K562 (cell line): ENCODE measurements around the gene MASP1. TPM values are rescaled to one million over a fixed set of nuclear protein-coding genes. Genes with fewer than 3 reads are reported as not detected.

Experiments used
- ATAC-seq: fragments of 200-7000 bp; cut with Tn5 transposase; 3 replicates; pipeline ENCODE4 v1.9.1; 2020; ENCODE audit warnings: moderate library complexity
- BruUV-seq: library from RNA; stranded (reverse); fragments of 400-500 nt; replicated peaks from 2 replicates; lab custom pipeline; 2021; lab: Mats Ljungman, UMichigan
- CTCF ChIA-PET: fragments of 300-600 bp; formaldehyde crosslinking; extraction: SDS; loops from one replicate; lab custom pipeline; 2021; ENCODE audit warnings: low intra/inter-chr PET ratio; lab: Yijun Ruan, JAX
- POLR2A ChIA-PET: fragments of 300-600, 350-650 bp; sonication (Branson Sonifier 250); formaldehyde crosslinking; extraction: SDS; loops from one replicate; lab custom pipeline; 2021; ENCODE audit warnings: antibody characterized with exemption, inconsistent platforms; lab: Yijun Ruan, JAX
- DNase-seq, 4 experiments: peaks; one replicate each; pipeline versions ENCODE4 v3.0.0 to v3.0.0-alpha.2; 2011 to 2018; ENCODE audit warnings: low spot score in 3 of 4, mixed read lengths in 3 of 4; ENCODE audit errors: extremely low read depth in 1 of 4
- FAIRE-seq: peaks from 2 replicates; lab custom pipeline; 2011; peaks lifted over from hg19 to GRCh38; lab: Jason Lieb, UNC
- H2AFZ ChIP-seq: 2 replicates; pipeline ENCODE4 v1.6.0; 2011; ENCODE audit warnings: low read depth, low read length, control low read depth, inconsistent platforms
- H3K27ac ChIP-seq: fragments of 200-600 bp; 3 replicates; pipeline ENCODE4 v1.8.0; 2011; ENCODE audit warnings: low read depth, mild to moderate bottlenecking, control low read depth, inconsistent platforms, low read length, moderate library complexity, mixed read lengths; ENCODE audit errors: extremely low read depth
- H3K27me3 ChIP-seq, 2 experiments: fragments of 300-600 bp in 1 of 2; 2 replicates in 1 of 2; 3 replicates in 1 of 2; pipeline versions ENCODE4 v1.6.0 to v1.8.0; 2011; ENCODE audit warnings: inconsistent platforms in 2 of 2, low read length in 2 of 2, mild to moderate bottlenecking in 1 of 2, mixed read lengths in 1 of 2, moderate library complexity in 1 of 2; ENCODE audit not compliant: control insufficient read depth in 2 of 2, insufficient read depth in 2 of 2
- H3K36me3 ChIP-seq: fragments of 300-600 bp; 3 replicates; pipeline ENCODE4 v1.8.0; 2011; ENCODE audit warnings: mild to moderate bottlenecking, low read length, inconsistent platforms; ENCODE audit not compliant: control insufficient read depth, insufficient read depth
- H3K4me1 ChIP-seq, 2 experiments: fragments of 200-600 bp in 1 of 2; replicated peaks in 1 of 2; 2 replicates in 1 of 2; 3 replicates in 1 of 2; pipeline versions ENCODE4 v1.5.1 to v1.8.0; 2011; ENCODE audit warnings: inconsistent platforms in 2 of 2, low read length in 2 of 2, mild to moderate bottlenecking in 1 of 2, mixed read lengths in 1 of 2, moderate library complexity in 1 of 2; ENCODE audit not compliant: control insufficient read depth in 2 of 2, insufficient read depth in 2 of 2
- H3K4me2 ChIP-seq: 2 replicates; pipeline ENCODE4 v1.6.1; 2011; ENCODE audit warnings: low read length, control low read depth, inconsistent platforms, mixed read lengths; ENCODE audit not compliant: insufficient read depth
- H3K4me3 ChIP-seq: fragments of 200-600 bp; sonication (generic), shearing (Covaris generic); 2 replicates; pipeline ENCODE4 v1.5.1; 2016; ENCODE audit warnings: control low read depth, inconsistent platforms
- H3K79me2 ChIP-seq: fragments of 200-600 bp; 3 replicates; pipeline ENCODE4 v1.8.0; 2011; ENCODE audit warnings: low read length, inconsistent platforms; ENCODE audit not compliant: control insufficient read depth, insufficient read depth
- H3K9ac ChIP-seq, 2 experiments: 2 replicates each; pipeline versions ENCODE4 v1.6.0 to v1.6.1; 2011; ENCODE audit warnings: low read depth in 2 of 2, low read length in 2 of 2, control low read depth in 1 of 2, inconsistent platforms in 1 of 2, mild to moderate bottlenecking in 1 of 2, mixed read lengths in 1 of 2; ENCODE audit not compliant: insufficient read depth in 1 of 2
- H3K9me1 ChIP-seq: one replicate; pipeline ENCODE4 v1.6.0; 2011; ENCODE audit warnings: inconsistent platforms, mild to moderate bottlenecking, low read length, moderate library complexity; ENCODE audit not compliant: control insufficient read depth, insufficient read depth
- H3K9me3 ChIP-seq: replicated peaks from 2 replicates; pipeline ENCODE4 v1.5.1; 2011; ENCODE audit warnings: low read depth, low read length, inconsistent platforms; ENCODE audit not compliant: control insufficient read depth, insufficient read depth
- H4K20me1 ChIP-seq: replicated peaks from 2 replicates; pipeline ENCODE4 v1.6.1; 2011; ENCODE audit warnings: low read length, inconsistent platforms, mixed read lengths; ENCODE audit not compliant: control insufficient read depth, insufficient read depth
- BRD4 ChIP-seq: fragments of 200-600 bp; sonication (generic); IDR thresholded peaks from 2 replicates; pipeline ENCODE4 v1.6.1; 2017; ENCODE audit warnings: inconsistent platforms
- CEBPG ChIP-seq, 3 experiments: fragments of 200-800 bp in 1 of 3; sonication (Bioruptor generic) in 1 of 3; sonication (generic) in 1 of 3; formaldehyde crosslinking in 1 of 3; IDR thresholded peaks in 2 of 3; conservative IDR thresholded peaks in 1 of 3; 2 replicates each; pipeline versions ENCODE4 v1.6.1 to v1.8.0; 2016 to 2022; ENCODE audit warnings: missing compliant biosample characterization in 2 of 3, missing genetic modification characterization in 2 of 3, mild to moderate bottlenecking in 1 of 3, missing genetic modification reagents in 1 of 3
- CHCHD3 ChIP-seq: fragments of 250-450 bp; sonication (Bioruptor Pico); IDR thresholded peaks from 2 replicates; pipeline ENCODE4 v2.1.2; 2022; ENCODE audit warnings: mild to moderate bottlenecking
- CHD2 ChIP-seq: IDR thresholded peaks from 2 replicates; pipeline ENCODE4 v1.6.1; 2011; ENCODE audit warnings: low read depth, low read length
- DNMT1 ChIP-seq: fragments of 450-650 bp; IDR thresholded peaks from 2 replicates; pipeline ENCODE4 v1.6.1; 2016; ENCODE audit warnings: antibody characterized with exemption, mild to moderate bottlenecking
- EGR1 ChIP-seq: fragments of 450-650 bp; conservative IDR thresholded peaks from 2 replicates; pipeline ENCODE4 v1.6.1; 2017; ENCODE audit warnings: mild to moderate bottlenecking
- EWSR1 ChIP-seq: fragments of 450-650 bp; IDR thresholded peaks from 2 replicates; pipeline ENCODE4 v1.6.1; 2018; ENCODE audit warnings: borderline replicate concordance, mild to moderate bottlenecking, low read depth, moderate library complexity; ENCODE audit not compliant: partially characterized antibody
- FOXJ3 ChIP-seq: sonication (generic); formaldehyde crosslinking; IDR thresholded peaks from 2 replicates; pipeline ENCODE4 v1.4.0; 2020; ENCODE audit warnings: mild to moderate bottlenecking, missing genetic modification reagents
- HDAC2 ChIP-seq: fragments of 450-650 bp; IDR thresholded peaks from 2 replicates; pipeline ENCODE4 v1.6.1; 2016; ENCODE audit warnings: mild to moderate bottlenecking
- MAZ ChIP-seq, 2 experiments: fragments of 450-650 bp in 1 of 2; sonication (generic) in 1 of 2; formaldehyde crosslinking; IDR thresholded peaks in 1 of 2; conservative IDR thresholded peaks in 1 of 2; 2 replicates each; pipeline versions ENCODE4 v1.4.0 to v1.5.0; 2020; ENCODE audit warnings: mild to moderate bottlenecking in 1 of 2, missing genetic modification reagents in 1 of 2
- NFRKB ChIP-seq: fragments of 450-650 bp; IDR thresholded peaks from 2 replicates; pipeline ENCODE4 v1.6.1; 2016; ENCODE audit warnings: low read depth
- RFX1 ChIP-seq: fragments of 450-650 bp; IDR thresholded peaks from 2 replicates; pipeline ENCODE4 v1.6.1; 2016; ENCODE audit warnings: mild to moderate bottlenecking, moderate library complexity
- SRSF7 ChIP-seq: fragments of 200-400 bp; formaldehyde crosslinking; optimal IDR thresholded peaks from 2 replicates; pipeline ENCODE3; 2017; ENCODE audit warnings: mild to moderate bottlenecking, low read depth, low read length
- TEAD4 ChIP-seq, 2 experiments: sonication (generic) in 1 of 2; formaldehyde crosslinking in 1 of 2; IDR thresholded peaks; 2 replicates each; pipeline versions ENCODE4 v1.6.1 to v1.8.0; 2012 to 2022; ENCODE audit warnings: borderline replicate concordance in 1 of 2, inconsistent platforms in 1 of 2, low read length in 1 of 2, mild to moderate bottlenecking in 1 of 2, missing genetic modification reagents in 1 of 2
- ZNF124 ChIP-seq: sonication (generic); formaldehyde crosslinking; IDR thresholded peaks from 2 replicates; pipeline ENCODE4 v1.8.1; 2022; ENCODE audit warnings: missing genetic modification reagents
- ZNF23 ChIP-seq: fragments of 250-450 bp; sonication (Bioruptor Pico); IDR thresholded peaks from 2 replicates; pipeline ENCODE4 v1.4.0; 2020; ENCODE audit warnings: mild to moderate bottlenecking
- ZNF274 ChIP-seq: IDR thresholded peaks from 2 replicates; pipeline ENCODE4 v1.6.1; 2011; ENCODE audit warnings: low read depth, mild to moderate bottlenecking, low read length, moderate library complexity, borderline replicate concordance
- ZNF41 ChIP-seq: fragments of 250-450 bp; sonication (Bioruptor Pico); conservative IDR thresholded peaks from 2 replicates; pipeline ENCODE4 v1.4.0; 2020; ENCODE audit warnings: mild to moderate bottlenecking
- ZNF57 ChIP-seq: fragments of 450-650 bp; formaldehyde crosslinking; IDR thresholded peaks from 2 replicates; pipeline ENCODE4 v1.4.0; 2020; ENCODE audit warnings: mild to moderate bottlenecking, moderate library complexity
- WGBS: fragments of 100-300 bp; shearing (Covaris generic); methylation state at CpG from one replicate; pipeline ENCODE4 v1.1.6; 2016; ENCODE audit warnings: low coverage, mixed read lengths; ENCODE audit not compliant: insufficient coverage; ENCODE audit errors: missing lambda C conversion rate; 5-methylcytosine and 5-hydroxymethylcytosine counted together
- in situ Hi-C: fragments of 300-500 bp; cut with MboI; formaldehyde crosslinking; loops from 4 replicates; pipeline ENCODE4 v1.15.0; 2018; ENCODE audit warnings: inconsistent platforms, mixed read lengths
- intact Hi-C: fragments of 100-400 bp; cut with micrococcal nuclease; formaldehyde crosslinking; loops from 2 replicates; pipeline ENCODE4 v1.14.2; 2022
- polyA plus RNA-seq, 8 experiments: library from polyadenylated mRNA; depleted of rRNA in 4 of 8; stranded (reverse) in 5 of 8; unstranded in 3 of 8; fragments of >200 nt; fragmentation: Nextera tagmentation in 2 of 8; fragmentation: Illumina TruSeq in 1 of 8; extraction: Ambion mirVana in 2 of 8; extraction: Trizol in 1 of 8; gene quantifications; 2 replicates each; pipeline versions ENCODE4 v1.2.1 to v1.2.3, GENCODE V29; 2011 to 2014; ENCODE audit warnings: inconsistent platforms in 1 of 8, missing spikeins in 1 of 8
- total RNA-seq, 7 experiments: library from RNA; depleted of rRNA in 6 of 7; stranded (reverse); fragments of >200 nt in 6 of 7; fragmentation: Illumina TruSeq in 2 of 7; extraction: Trizol in 2 of 7; gene quantifications; 2 replicates each; pipeline versions ENCODE4 v1.2.1 to v1.2.3, GENCODE V29; 2011 to 2021; ENCODE audit warnings: low replicate concordance in 1 of 7
- TF ChIP-seq, protein P1 (sequence below): fragments of 450-650 bp; formaldehyde crosslinking; IDR thresholded peaks from 2 replicates; pipeline ENCODE4 v1.4.0; 2020; ENCODE audit warnings: mild to moderate bottlenecking, moderate library complexity

The MASP1 gene
- total and polyA plus RNA-seq, 9 of the 15 experiments (the other 6 are each of a cell fraction or from before 2014, with no cell fraction given) = 0.03 to 0.24 (median 0.20) TPM; not detected in 3

DNA sequence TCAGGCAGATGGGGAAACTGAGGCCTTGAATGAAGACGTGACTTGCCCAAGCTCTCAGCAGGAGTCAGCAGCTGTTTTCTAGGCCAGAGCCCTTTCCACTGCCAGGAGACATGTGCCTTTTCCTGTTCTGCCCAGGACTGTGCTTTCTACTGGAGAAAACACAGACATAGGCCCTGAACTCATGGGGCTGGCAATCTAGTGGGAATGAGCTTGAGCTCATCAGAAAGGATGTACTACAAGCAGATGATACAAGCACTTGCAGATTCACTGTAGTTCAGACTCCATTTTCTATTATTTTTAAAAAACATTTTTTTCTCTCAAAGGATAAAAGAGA lies 14.4 kb downstream of the MASP1 start:
- WGBS = 0% methylated on average over 1 of the region's 1 CpG
- H3K36me3 ChIP-seq = no peaks in the 10 kb centered on the region
- no peaks in the 10 kb centered on the region for H3K9me1 ChIP-seq
- peaks cover 9 to 27% of the 10 kb centered on the region in 2 experiments for H3K27me3 ChIP-seq
- no peaks in the 10 kb centered on the region for H4K20me1 ChIP-seq
- no peaks in the 10 kb centered on the region for H3K79me2 ChIP-seq
- intact Hi-C loops (no loop called here), in situ Hi-C loops (no loop called here)
- no peaks in the 10 kb centered on the region for H3K9me3 ChIP-seq
- H3K9ac ChIP-seq = no peak overlapping the region
- no peaks in the 10 kb centered on the region for H3K4me1 ChIP-seq
- no peak overlapping the region for H3K4me2 ChIP-seq
- CTCF ChIA-PET = no interaction called here
- POLR2A ChIA-PET = no interaction called here
- no peak for TF ChIP-seq RFX1
- no peak for TF ChIP-seq EGR1
- no peak for TF ChIP-seq SRSF7
- no peak for TF ChIP-seq HDAC2
- no peak for TF ChIP-seq ZNF23 (CRISPR knock-in tag)
- no peak for TF ChIP-seq FOXJ3 (CRISPR knock-in tag)
- no peak for TF ChIP-seq ZNF57 (CRISPR knock-in tag)
- TF ChIP-seq ZNF41 (CRISPR knock-in tag) = no peak
- no peak for TF ChIP-seq ZNF124 (CRISPR knock-in tag)
- TF ChIP-seq CHCHD3 (CRISPR knock-in tag) = no peak
- no peak for TF ChIP-seq CEBPG (CRISPR knock-in tag; IDR thresholded peaks at IDR 0.05)
- no peak for TF ChIP-seq CEBPG (tag; conservative IDR thresholded peaks at IDR 0.05 in 1 of 2, IDR thresholded peaks at IDR 0.05 in 1 of 2)
- no peak for TF ChIP-seq BRD4
- no peak for TF ChIP-seq EWSR1
- TF ChIP-seq ZNF274 = no peak
- no peak for TF ChIP-seq DNMT1
- TF ChIP-seq, protein P1, sequence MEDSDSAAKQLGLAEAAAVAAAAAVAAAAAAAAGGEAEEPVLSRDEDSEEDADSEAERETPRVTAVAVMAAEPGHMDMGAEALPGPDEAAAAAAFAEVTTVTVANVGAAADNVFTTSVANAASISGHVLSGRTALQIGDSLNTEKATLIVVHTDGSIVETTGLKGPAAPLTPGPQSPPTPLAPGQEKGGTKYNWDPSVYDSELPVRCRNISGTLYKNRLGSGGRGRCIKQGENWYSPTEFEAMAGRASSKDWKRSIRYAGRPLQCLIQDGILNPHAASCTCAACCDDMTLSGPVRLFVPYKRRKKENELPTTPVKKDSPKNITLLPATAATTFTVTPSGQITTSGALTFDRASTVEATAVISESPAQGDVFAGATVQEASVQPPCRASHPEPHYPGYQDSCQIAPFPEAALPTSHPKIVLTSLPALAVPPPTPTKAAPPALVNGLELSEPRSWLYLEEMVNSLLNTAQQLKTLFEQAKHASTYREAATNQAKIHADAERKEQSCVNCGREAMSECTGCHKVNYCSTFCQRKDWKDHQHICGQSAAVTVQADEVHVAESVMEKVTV (CRISPR knock-in tag) = no peak
- no peak for TF ChIP-seq TEAD4 (IDR thresholded peaks at IDR 0.05; ENCODE audit: low read length)
- TF ChIP-seq TEAD4 (CRISPR knock-in tag; IDR thresholded peaks at IDR 0.05; ENCODE audit: borderline replicate concordance) = no peak
- no peak for TF ChIP-seq NFRKB
- no peak for TF ChIP-seq CHD2
- TF ChIP-seq MAZ (CRISPR knock-in tag; conservative IDR thresholded peaks at IDR 0.05 in 1 of 2, IDR thresholded peaks at IDR 0.05 in 1 of 2) = no peak
- no peak for FAIRE-seq
- no peak for ATAC-seq
- no peak for DNase-seq
- BruUV-seq = no TSS peak
- no peak overlapping the region for H3K27ac ChIP-seq
- no peak overlapping the region for H3K4me3 ChIP-seq
- no peak overlapping the region for H2AFZ ChIP-seq
